ENCODE measurements around the gene EFHC1. TPM values are rescaled to one million over a fixed set of nuclear protein-coding genes. Genes with fewer than 3 reads are reported as not detected.

EFHC1 gene
- total RNA-seq, 4 donors from 2014 or later: 39.4 to 96.5 (median 41.6) TPM

DNA sequence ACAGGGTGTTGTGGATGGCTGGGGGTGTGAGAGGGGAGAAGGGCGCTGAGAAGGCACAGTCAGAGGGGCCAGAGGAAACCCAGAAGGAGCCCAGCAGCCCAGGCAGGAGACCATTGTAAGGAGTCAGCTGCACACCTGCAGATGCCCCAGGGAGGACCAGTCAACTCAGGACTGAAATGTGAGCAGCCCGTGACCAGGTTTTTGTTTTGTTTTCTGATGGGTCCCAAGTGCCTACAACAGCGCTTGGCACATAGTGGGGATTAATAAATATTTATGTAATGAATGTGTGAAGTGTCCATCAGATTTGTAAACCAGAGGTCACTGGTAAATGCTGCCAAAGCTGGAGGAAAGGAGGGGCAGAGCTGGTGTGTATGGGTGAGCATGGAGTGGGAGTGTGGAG, 126.5 kb downstream of the EFHC1 start:
- Histone ChIP-seq H3K4me1 (peaks cover 29 to 38% of the 10 kb centered on the region in 2 donors), H3K27me3 (no peaks in the 10 kb centered on the region), H3K4me3 (replicated peaks in 1 of 3) (no peak overlapping the region), H3K9me3 (no peaks in the 10 kb centered on the region), H3K36me3 (no peaks in the 10 kb centered on the region), H3K27ac (no peak overlapping the region)
- 45 to 61% methylated on average over 3 of the region's 3 CpGs for WGBS, 2 donors
- intact Hi-C loops (cut with DNase I): no loop called here
- TF ChIP-seq, protein P1, sequence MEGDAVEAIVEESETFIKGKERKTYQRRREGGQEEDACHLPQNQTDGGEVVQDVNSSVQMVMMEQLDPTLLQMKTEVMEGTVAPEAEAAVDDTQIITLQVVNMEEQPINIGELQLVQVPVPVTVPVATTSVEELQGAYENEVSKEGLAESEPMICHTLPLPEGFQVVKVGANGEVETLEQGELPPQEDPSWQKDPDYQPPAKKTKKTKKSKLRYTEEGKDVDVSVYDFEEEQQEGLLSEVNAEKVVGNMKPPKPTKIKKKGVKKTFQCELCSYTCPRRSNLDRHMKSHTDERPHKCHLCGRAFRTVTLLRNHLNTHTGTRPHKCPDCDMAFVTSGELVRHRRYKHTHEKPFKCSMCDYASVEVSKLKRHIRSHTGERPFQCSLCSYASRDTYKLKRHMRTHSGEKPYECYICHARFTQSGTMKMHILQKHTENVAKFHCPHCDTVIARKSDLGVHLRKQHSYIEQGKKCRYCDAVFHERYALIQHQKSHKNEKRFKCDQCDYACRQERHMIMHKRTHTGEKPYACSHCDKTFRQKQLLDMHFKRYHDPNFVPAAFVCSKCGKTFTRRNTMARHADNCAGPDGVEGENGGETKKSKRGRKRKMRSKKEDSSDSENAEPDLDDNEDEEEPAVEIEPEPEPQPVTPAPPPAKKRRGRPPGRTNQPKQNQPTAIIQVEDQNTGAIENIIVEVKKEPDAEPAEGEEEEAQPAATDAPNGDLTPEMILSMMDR (IDR thresholded peaks at IDR 0.05): no peak
- no peak for TF ChIP-seq POLR2A (IDR thresholded peaks at IDR 0.05)
- peak; percentile 51 to 54 for DNase-seq

DNA sequence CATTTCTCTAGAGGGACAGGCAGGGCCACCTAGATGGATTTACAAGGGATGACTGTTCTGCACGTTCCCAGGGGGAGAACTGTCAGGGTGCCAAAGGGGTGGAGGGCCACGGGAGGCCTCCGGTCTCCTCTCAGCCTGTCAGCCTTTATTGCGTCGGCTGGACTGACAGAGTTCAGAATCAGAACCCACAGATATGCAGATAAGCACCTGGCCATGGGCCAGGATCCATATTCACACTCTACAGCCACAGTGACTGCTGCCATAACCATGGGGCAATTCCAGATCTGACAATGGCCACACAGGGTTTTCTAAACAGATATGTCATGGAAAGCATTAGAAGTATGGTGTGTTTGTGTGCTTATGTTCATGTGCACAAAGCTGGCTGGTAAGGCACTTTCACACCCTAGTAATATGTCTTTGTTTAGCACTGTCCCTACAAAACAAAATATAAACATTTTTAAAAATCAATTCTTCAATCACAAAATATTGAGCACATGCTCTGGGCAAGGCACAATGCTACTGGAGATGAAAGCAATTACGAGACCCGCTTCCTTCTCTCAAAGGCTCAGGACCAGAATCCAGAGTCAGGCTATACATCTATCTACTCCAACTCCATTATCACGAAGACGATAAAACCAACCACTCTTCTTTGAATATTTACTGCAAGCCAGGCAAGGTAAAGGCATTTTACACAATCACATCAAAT, 127.7 kb downstream of the EFHC1 start:
- 73 to 83% methylated on average over 9 of the region's 9 CpGs for WGBS, 2 donors
- TF ChIP-seq POLR2A (IDR thresholded peaks at IDR 0.05): no peak
- TF ChIP-seq, protein P1 (IDR thresholded peaks at IDR 0.05): no peak
- intact Hi-C loops (cut with DNase I): no loop called here
- Histone ChIP-seq H3K4me1 (peaks cover 40 to 49% of the 10 kb centered on the region in 2 donors), H3K36me3 (no peaks in the 10 kb centered on the region), H3K27me3 (no peaks in the 10 kb centered on the region), H3K27ac (no peak overlapping the region), H3K4me3 (replicated peaks in 1 of 3) (no peak overlapping the region), H3K9me3 (no peaks in the 10 kb centered on the region)
- DNase-seq: no peak

DNA sequence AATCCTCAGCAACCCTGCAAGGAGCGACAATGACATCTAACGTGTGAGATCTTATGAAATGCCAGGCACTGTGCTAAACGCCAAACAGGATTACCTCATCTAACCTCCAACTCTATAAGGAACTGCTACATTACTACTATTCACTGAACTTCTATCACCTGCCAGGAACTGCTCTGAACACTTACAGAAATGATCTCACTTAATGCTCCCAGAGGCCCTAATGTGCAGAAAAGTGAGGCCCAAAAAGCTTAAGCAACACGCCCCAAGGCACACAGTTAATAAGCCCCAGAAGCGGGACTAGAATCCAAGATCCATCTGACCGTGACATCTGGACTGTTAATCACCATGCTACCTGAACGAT, 128.2 kb downstream of the EFHC1 start:
- intact Hi-C loops (cut with DNase I): no loop called here
- Histone ChIP-seq H3K4me1 (peaks cover 43 to 53% of the 10 kb centered on the region in 2 donors), H3K27ac (no peak overlapping the region), H3K9me3 (no peaks in the 10 kb centered on the region), H3K4me3 (replicated peaks in 1 of 3) (no peak overlapping the region), H3K36me3 (no peaks in the 10 kb centered on the region), H3K27me3 (no peaks in the 10 kb centered on the region)
- TF ChIP-seq, protein P1 (IDR thresholded peaks at IDR 0.05): no peak
- TF ChIP-seq POLR2A (IDR thresholded peaks at IDR 0.05): no peak
- DNase-seq: no peak
- 95 to 98% methylated on average over 7 of the region's 7 CpGs for WGBS, 2 donors

DNA sequence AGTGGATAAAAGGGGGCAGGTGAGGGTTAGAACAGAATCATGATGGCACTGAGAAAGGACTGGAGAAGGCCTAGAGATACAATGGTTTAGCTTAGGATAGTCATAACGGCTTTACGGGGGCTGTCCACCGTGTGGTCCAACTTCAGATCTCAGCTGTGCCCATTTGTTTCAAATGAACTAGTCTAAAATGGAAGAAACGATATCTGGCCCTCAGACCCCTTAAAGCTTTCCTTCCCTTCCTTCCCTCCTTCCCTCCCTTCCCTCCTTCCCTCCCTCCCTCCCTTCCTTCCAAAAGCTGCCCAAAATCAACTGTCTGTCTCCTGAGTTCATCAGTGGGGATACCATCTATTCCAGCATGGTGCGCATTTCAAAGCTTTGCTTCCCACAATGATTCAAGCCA, 128.9 kb downstream of the EFHC1 start:
- H3K9me3 ChIP-seq: no peaks in the 10 kb centered on the region
- no peaks in the 10 kb centered on the region for H3K36me3 ChIP-seq
- H3K4me1 ChIP-seq: peaks cover 39 to 60% of the 10 kb centered on the region in 2 donors
- DNase-seq: no peak
- no peak overlapping the region for H3K4me3 ChIP-seq (replicated peaks in 1 of 3)
- no peak overlapping the region for H3K27ac ChIP-seq
- no peaks in the 10 kb centered on the region for H3K27me3 ChIP-seq
- intact Hi-C loops (cut with DNase I): no loop called here
- TF ChIP-seq, protein P1 (IDR thresholded peaks at IDR 0.05): no peak
- TF ChIP-seq POLR2A (IDR thresholded peaks at IDR 0.05): no peak
- 94 to 97% methylated on average over 5 of the region's 5 CpGs for WGBS, 2 donors

DNA sequence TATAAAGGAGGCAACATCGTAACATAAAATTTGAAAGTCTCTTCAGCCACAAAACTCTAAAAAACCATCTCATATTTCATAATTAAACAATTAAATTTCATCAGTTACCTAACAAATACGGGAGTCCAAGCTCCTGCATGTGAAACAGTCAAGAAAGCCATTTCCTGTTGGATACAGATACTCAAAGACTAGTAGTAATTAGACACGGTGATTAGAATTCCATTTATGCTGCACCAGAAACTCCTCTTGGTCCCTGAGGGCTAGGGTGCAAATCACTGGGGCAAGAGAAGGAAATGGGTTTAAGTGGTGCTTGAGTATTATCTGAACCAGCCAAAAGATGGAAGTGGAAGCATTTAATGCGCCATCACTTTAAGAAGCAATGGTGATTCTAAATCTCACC, 129.3 kb downstream of the EFHC1 start:
- no peaks in the 10 kb centered on the region for H3K27me3 ChIP-seq
- no peaks in the 10 kb centered on the region for H3K9me3 ChIP-seq
- WGBS, 2 donors: 79 to 88% methylated on average over 4 of the region's 4 CpGs
- no peaks in the 10 kb centered on the region for H3K36me3 ChIP-seq
- no peak for DNase-seq
- H3K4me3 ChIP-seq (replicated peaks in 1 of 3): no peak overlapping the region
- intact Hi-C loops (cut with DNase I): no loop called here
- TF ChIP-seq, protein P1 (IDR thresholded peaks at IDR 0.05): no peak
- TF ChIP-seq POLR2A (IDR thresholded peaks at IDR 0.05): no peak
- H3K27ac ChIP-seq: no peak overlapping the region
- peaks cover 39 to 60% of the 10 kb centered on the region in 2 donors for H3K4me1 ChIP-seq

Measured in thyroid gland (tissue), 4 donors.